Memory B cell (primary cell): ENCODE measurements around the gene CNTNAP2.

Source experiments
- ATAC-seq: fragments of 150-1000 bp; cut with Tn5 transposase; 2 replicates; pipeline ENCODE4 v1.10.0; 2021; ENCODE audit warnings: low read depth, mild to moderate bottlenecking, moderate library complexity
- DNase-seq, 2 donors: peaks; one replicate each; pipeline ENCODE4 v3.0.0; 2022; ENCODE audit warnings: low spot score in 2 of 2
- H3K27ac Mint-ChIP-seq: one replicate; pipeline ENCODE4 v1.8.0; 2022; ENCODE audit warnings: mild to moderate bottlenecking, moderate library complexity, mixed read lengths
- H3K27me3 Mint-ChIP-seq: one replicate; pipeline ENCODE4 v1.8.0; 2022; ENCODE audit warnings: mixed read lengths
- H3K36me3 Mint-ChIP-seq: one replicate; pipeline ENCODE4 v1.8.0; 2022; ENCODE audit warnings: mild to moderate bottlenecking, mixed read lengths
- H3K4me1 Mint-ChIP-seq: one replicate; pipeline ENCODE4 v1.8.0; 2022; ENCODE audit warnings: mixed read lengths
- H3K4me3 Mint-ChIP-seq: one replicate; pipeline ENCODE4 v1.8.0; 2022; ENCODE audit warnings: mild to moderate bottlenecking, moderate library complexity, mixed read lengths
- H3K9me3 Mint-ChIP-seq: one replicate; pipeline ENCODE4 v1.8.0; 2022; ENCODE audit warnings: mixed read lengths

Gene CNTNAP2

DNA sequence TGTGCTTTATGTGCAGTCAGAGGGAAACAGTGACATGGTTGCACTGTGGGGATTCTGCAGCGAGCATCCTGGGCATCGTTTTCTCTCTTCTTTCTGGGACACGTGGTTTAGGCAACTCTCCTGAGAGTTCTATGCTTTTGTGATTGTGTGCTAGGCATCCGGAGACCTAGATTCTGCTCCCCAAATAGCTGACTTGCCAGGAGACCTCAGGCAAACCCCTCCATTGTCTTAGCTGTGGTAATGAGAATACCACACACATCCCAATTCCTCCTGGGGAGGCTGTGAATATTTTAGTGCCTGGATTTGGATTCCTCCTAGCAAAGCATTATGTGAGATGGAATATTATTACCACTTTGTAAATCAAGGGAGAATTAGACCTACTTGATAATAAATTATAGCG is 1862.0 kb downstream of the CNTNAP2 start:
- Mint-ChIP-seq H3K9me3 (no peaks in the 10 kb centered on the region), H3K4me1 (no peaks in the 10 kb centered on the region), H3K36me3 (no peaks in the 10 kb centered on the region), H3K27me3 (no peaks in the 10 kb centered on the region), H3K4me3 (no peak overlapping the region), H3K27ac (no peak overlapping the region)
- no peak for ATAC-seq
- DNase-seq: no peak

DNA sequence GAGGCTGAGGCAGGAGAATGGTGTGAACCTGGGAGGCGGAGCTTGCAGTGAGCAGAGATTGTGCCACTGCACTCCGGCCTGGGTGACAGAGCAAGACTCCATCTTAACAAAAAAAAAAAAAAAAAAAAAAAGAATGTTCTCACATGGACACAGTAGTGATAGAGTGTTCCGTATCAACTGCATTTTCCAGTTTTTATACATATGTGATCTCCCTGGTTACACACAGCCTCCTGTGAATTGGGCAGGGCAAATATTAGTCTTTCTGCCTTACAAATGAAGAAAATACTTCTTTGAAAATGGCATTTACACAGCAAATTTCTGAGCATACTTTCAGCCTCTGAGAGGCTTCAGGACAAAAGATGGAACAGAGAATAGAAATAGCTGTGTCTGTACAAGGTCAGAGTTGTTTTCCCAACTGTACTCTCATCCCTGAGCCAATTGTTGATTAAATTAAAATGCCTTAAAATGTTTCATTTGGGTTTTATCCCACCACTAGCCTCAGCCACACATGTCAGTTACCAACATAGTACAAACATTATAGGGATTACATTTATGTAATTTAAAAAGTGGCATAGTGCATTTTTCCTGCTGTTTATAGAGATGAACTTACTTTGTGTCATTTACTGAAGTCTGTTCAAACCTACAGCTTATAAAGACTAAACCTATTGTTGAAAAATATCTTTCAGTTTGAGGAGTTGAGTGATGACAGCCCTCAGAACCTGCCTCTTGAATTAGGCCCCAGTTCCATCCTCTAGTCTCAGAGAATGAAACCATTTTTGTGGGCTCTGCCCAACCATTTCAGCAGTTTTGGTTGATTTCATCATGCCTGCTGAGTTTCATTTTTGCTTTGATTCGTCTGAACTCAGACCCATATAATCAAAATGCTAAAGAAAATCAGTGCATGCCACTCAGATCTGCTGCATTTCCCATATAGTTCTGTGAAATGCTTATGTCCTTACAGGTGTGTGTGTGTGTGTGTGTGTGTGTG is 1864.5 kb downstream of the CNTNAP2 start:
- H3K4me3 Mint-ChIP-seq: no peak overlapping the region
- H3K36me3 Mint-ChIP-seq: no peaks in the 10 kb centered on the region
- ATAC-seq (no peak), DNase-seq (no peak)
- no peaks in the 10 kb centered on the region for H3K27me3 Mint-ChIP-seq
- H3K4me1 Mint-ChIP-seq: no peaks in the 10 kb centered on the region
- H3K9me3 Mint-ChIP-seq: no peaks in the 10 kb centered on the region
- no peak overlapping the region for H3K27ac Mint-ChIP-seq

DNA sequence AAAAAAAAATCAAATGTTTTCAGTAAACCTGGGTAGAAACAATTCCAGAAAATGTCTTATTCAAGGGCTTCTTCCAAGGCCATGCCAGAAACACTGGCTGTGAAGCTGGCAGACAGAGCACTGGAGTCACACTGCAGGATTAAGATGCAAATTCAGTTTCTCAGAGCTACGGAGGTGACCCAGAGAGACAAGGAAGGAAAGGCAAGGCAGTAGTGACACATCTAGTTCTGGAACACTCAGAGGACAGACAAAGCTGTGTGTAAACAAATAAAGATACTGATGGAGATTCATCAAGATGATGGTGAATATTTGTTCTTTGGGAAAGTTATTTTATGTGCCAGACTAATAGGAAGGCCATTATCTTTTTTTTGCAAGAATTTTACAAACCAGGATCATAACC is 1865.7 kb downstream of the CNTNAP2 start:
- no peaks in the 10 kb centered on the region for H3K27me3 Mint-ChIP-seq

DNA sequence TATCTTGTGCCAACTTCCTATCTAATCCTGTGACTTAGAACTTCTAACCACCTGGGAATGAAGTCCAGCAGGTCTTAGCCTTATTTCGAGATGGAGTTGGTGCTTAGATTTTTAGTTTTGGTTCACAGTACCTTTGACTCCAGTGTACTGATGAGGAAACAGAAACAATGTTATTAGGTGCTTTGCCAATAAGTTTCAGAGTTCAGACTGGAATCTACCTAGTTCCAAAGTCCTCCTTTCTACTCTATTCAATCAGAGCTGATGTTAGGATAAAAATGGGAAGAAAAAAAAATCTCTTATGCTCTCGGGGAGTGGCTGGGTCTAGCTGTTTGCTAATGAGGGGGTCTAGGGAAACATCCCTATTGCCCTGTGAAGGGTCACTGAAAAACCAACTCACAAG is 1867.7 kb downstream of the CNTNAP2 start:
- Mint-ChIP-seq H3K27me3 (no peaks in the 10 kb centered on the region), H3K36me3 (no peaks in the 10 kb centered on the region), H3K4me3 (no peak overlapping the region), H3K27ac (no peak overlapping the region), H3K4me1 (no peaks in the 10 kb centered on the region), H3K9me3 (no peaks in the 10 kb centered on the region)
- ATAC-seq (no peak), DNase-seq (no peak)

More for the DNA sequence above, 1865.7 kb downstream of the CNTNAP2 start:
- no peaks in the 10 kb centered on the region for H3K36me3 Mint-ChIP-seq
- H3K4me1 Mint-ChIP-seq: no peaks in the 10 kb centered on the region
- ATAC-seq: no peak
- H3K27ac Mint-ChIP-seq: no peak overlapping the region
- H3K9me3 Mint-ChIP-seq: no peaks in the 10 kb centered on the region
- no peak overlapping the region for H3K4me3 Mint-ChIP-seq
- no peak for DNase-seq

DNA sequence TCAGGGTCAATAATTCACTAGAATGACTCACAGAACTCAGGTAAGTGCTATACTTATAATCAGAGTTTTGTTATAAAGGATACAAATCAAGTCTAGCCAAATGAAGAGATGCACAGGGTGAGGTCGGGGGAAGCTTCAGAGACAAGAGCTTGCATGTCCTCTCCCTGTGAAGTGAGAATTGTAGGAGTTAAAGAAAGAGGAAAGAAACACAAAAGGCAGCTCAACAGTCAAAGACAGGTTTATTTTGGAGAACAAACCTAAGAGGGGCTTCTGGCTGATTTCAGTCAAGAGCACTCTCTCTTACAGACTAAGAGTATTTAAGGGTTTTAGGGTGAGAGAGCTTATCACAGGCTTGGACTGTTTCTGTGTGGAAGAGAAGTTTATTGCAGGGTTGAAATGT is 1873.5 kb downstream of the CNTNAP2 start:
- no peaks in the 10 kb centered on the region for H3K9me3 Mint-ChIP-seq
- H3K27ac Mint-ChIP-seq: no peak overlapping the region
- H3K36me3 Mint-ChIP-seq: no peaks in the 10 kb centered on the region
- no peak overlapping the region for H3K4me3 Mint-ChIP-seq
- no peak for ATAC-seq
- no peaks in the 10 kb centered on the region for H3K4me1 Mint-ChIP-seq
- no peaks in the 10 kb centered on the region for H3K27me3 Mint-ChIP-seq
- DNase-seq: no peak

DNA sequence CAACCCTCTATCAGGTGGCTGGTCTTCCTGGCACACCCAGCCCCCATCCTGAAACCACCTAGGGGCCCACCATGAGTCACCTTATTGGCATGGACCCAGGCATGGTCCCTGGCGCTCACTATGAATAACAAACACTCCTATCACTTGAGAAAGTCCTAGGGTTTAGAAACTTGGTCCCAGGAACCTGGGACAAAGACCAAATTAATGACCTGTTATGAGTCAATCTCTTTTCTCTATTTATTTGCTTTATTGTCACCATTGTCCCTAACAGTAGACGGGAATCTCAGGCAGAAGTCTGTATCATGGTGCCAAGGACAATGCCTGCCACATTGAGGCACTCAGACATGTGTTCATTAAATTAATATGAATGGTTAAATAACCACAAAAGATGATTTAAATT is 1874.3 kb downstream of the CNTNAP2 start:
- ATAC-seq (no peak), DNase-seq (no peak)
- H3K27ac Mint-ChIP-seq: no peak overlapping the region
- H3K27me3 Mint-ChIP-seq: no peaks in the 10 kb centered on the region
- no peaks in the 10 kb centered on the region for H3K36me3 Mint-ChIP-seq
- no peak overlapping the region for H3K4me3 Mint-ChIP-seq
- H3K9me3 Mint-ChIP-seq: no peaks in the 10 kb centered on the region
- no peaks in the 10 kb centered on the region for H3K4me1 Mint-ChIP-seq

DNA sequence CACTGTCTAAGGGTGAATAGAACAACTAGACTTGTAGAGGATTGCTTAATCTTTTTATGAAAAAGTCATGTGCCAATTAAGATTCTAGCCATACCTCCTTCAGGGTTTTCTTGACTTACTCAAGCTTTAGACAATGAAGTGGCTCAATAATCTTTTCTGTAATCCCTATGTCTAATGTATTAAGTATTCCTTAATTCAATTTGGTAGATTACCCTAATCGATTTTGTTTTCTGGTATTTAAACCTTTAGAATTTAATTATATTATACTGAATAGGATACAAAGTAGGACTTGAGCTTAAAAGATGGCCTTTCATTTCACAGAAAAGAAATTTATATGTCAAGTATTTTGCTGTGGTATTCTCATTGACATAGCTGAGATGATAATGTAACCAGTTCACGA is 1876.1 kb downstream of the CNTNAP2 start:
- Mint-ChIP-seq H3K27ac (no peak overlapping the region), H3K4me1 (no peaks in the 10 kb centered on the region), H3K36me3 (no peaks in the 10 kb centered on the region), H3K4me3 (no peak overlapping the region), H3K9me3 (no peaks in the 10 kb centered on the region), H3K27me3 (no peaks in the 10 kb centered on the region)
- ATAC-seq (no peak), DNase-seq (no peak)

DNA sequence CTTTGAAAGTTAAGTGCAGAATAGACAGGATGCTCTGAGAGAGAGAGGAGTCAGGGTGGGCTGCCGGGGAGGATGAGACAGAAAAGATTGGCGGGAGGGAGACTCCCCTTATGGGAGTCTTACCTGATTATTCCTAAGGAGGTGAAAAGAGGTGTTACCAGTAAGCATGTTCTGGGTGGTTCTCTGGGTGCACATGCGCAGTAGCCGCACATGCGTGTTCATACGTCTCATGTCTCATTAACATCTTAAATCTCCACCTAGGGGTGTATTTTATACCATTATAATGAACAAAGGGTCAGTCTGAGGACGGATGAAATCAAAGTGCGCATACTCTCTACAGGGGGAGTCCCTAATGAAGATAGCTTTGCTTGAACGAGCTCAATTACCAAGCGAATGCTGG is 1881.0 kb downstream of the CNTNAP2 start:
- Mint-ChIP-seq H3K27ac (no peak overlapping the region), H3K4me1 (no peaks in the 10 kb centered on the region), H3K36me3 (no peaks in the 10 kb centered on the region), H3K9me3 (no peaks in the 10 kb centered on the region), H3K27me3 (no peaks in the 10 kb centered on the region), H3K4me3 (no peak overlapping the region)
- DNase-seq (no peak), ATAC-seq (no peak)

DNA sequence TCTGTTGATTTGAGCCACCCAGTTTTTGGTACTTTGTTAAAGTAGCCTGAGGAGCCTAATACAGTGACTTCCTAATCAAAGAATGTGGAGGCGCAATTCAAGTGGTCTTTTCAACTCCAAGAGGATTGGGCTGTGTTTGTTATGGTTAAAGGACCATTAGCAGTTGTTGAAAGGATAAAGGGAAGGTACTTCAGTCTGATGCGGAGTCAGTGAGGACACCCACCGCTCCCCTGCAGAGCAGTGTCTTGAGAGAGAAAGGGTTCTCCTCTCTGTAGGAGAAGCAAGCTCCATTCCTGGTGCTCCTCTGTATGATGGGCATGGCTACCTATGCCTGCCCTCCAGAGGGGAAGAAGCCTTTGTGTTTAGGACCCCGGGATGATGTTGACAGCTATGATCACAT is 1883.4 kb downstream of the CNTNAP2 start:
- Mint-ChIP-seq H3K27ac (no peak overlapping the region), H3K27me3 (no peaks in the 10 kb centered on the region), H3K9me3 (no peaks in the 10 kb centered on the region), H3K4me3 (no peak overlapping the region), H3K4me1 (no peaks in the 10 kb centered on the region), H3K36me3 (no peaks in the 10 kb centered on the region)
- DNase-seq (no peak), ATAC-seq (no peak)

DNA sequence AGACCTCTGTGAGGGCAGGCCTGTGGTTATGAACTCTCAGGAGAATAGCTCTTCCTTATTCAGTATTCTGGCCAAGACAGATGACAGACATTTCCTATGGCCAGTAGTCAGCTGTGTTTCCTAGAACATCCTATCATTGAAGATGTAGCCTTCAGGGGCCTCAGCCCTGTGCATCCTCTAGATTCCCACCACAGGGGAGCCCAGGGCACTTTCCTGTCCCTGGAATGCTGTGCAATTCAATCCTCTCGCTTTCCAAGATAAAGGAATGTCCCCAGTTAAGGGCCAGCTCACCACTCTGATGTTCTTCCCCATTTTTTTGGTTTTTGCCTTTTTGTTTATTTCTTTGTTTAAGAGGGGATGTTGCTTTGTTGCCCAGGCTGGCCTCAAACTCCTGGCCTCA is 1895.2 kb downstream of the CNTNAP2 start:
- ATAC-seq (no peak), DNase-seq (no peak)
- Mint-ChIP-seq H3K4me1 (no peaks in the 10 kb centered on the region), H3K9me3 (no peaks in the 10 kb centered on the region), H3K27ac (no peak overlapping the region), H3K4me3 (no peak overlapping the region), H3K27me3 (peaks cover 4% of the 10 kb centered on the region), H3K36me3 (no peaks in the 10 kb centered on the region)

DNA sequence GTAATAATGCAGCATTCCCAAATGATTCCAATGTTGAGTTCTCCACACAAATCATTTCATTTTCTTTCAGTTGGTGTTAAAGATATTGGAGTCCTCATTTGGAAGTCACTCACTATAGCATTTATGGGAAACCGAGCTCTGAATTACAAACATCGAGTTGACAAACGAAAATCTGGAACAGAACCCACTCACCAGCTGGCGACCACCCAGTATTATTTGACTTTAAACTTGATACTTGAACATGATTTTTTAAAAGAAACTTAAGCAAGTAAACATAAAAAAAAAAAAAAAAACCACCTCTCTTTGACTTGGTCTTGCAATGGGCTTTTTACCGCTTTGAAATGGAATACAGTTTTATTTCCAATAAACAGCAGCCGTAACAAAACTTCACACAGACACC is 1897.4 kb downstream of the CNTNAP2 start:
- DNase-seq (no peak), ATAC-seq (no peak)
- Mint-ChIP-seq H3K27me3 (no peaks in the 10 kb centered on the region), H3K36me3 (no peaks in the 10 kb centered on the region), H3K27ac (no peak overlapping the region), H3K4me1 (no peaks in the 10 kb centered on the region), H3K9me3 (no peaks in the 10 kb centered on the region), H3K4me3 (no peak overlapping the region)

DNA sequence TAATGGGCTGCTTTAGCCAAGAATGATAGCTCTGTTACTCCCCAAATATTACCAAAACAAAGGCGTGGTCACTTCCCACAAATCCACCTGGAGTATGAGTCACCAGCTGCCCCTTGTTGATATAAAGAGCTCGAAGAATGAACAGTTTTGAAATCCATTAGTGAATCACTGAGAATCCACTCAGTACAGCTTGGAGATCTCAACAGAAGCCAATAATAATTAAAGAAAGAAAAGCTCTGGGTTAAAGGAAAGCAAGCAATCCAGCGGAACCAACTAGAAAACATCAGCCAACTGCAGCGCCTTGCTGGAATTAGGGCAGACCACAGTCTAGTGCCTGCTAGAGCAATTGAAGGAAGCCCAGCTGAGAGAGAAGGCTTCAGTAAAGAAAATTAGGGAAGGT is 1897.9 kb downstream of the CNTNAP2 start:
- no peaks in the 10 kb centered on the region for H3K4me1 Mint-ChIP-seq
- no peaks in the 10 kb centered on the region for H3K36me3 Mint-ChIP-seq
- ATAC-seq (no peak), DNase-seq (no peak)
- no peaks in the 10 kb centered on the region for H3K9me3 Mint-ChIP-seq
- H3K27ac Mint-ChIP-seq: no peak overlapping the region
- no peak overlapping the region for H3K4me3 Mint-ChIP-seq
- no peaks in the 10 kb centered on the region for H3K27me3 Mint-ChIP-seq

DNA sequence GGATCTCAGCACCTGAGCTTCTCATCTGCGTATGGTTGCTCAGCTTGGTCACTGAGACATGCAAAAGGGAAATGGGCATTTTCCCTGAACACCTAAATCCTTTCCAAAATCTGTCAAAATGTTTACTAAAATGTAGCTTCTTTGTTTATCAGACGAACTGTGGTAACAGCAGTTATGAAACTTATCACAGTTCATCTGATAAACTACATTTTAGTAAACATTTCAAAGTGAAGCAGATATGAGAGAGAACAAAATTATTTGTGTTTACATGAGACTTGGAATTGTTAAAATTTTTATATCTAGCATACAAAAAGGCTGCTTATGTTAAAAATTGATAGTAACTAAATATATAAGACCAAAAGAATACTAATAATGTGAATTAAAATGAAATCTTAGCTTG is 1900.5 kb downstream of the CNTNAP2 start:
- H3K36me3 Mint-ChIP-seq: no peaks in the 10 kb centered on the region
- DNase-seq (no peak), ATAC-seq (no peak)
- H3K4me1 Mint-ChIP-seq: no peaks in the 10 kb centered on the region
- no peaks in the 10 kb centered on the region for H3K27me3 Mint-ChIP-seq
- no peaks in the 10 kb centered on the region for H3K9me3 Mint-ChIP-seq
- H3K4me3 Mint-ChIP-seq: no peak overlapping the region
- no peak overlapping the region for H3K27ac Mint-ChIP-seq

DNA sequence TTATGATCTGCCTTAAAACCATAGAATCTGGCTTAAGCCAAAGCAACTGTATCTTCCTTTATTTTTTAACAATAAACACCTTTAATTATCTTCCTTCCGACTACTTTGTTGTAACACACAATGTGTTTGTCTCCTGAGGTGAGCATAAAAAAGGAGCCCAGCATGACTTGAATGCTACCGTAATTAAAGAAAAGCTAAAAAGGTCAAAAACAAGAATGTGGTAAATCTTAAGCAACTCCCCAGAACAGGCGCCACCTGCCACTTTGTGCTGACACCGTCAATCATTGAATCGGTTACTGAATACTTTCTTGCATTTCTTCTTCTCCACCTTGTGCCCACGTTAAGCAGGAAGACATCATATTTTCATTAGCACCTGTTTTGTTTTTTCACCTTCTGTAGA is 1904.1 kb downstream of the CNTNAP2 start:
- Mint-ChIP-seq H3K27me3 (no peaks in the 10 kb centered on the region), H3K36me3 (no peaks in the 10 kb centered on the region), H3K4me3 (no peak overlapping the region), H3K4me1 (no peaks in the 10 kb centered on the region), H3K9me3 (peaks cover 3% of the 10 kb centered on the region), H3K27ac (no peak overlapping the region)
- DNase-seq (no peak), ATAC-seq (no peak)

DNA sequence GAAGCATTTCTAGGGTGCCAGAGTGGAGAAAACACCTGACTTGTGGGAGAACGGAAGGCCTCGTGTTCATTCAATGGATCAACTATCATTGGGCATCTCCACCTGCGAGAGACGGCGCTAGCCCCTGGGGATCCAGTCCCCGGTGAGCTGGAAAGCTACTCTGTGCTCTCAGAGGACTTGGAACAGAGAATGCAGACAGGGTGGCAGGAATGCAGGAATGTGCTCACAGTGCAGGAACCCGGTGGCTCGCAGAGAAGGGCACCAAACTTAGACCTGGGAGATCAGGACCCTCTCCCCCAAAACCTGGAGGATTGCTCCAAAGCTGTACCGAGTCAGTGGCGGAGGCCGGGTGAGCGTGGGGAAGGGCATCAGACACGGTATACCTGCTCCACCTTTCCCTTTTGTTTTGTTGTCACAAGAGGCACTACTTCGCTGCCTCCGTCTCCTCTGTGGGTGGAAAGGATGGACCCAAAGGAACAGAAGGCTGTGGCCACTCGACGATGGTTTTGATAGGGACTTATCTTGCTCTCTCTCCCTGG is 1905.0 kb downstream of the CNTNAP2 start:
- H3K9me3 Mint-ChIP-seq: peaks cover 3% of the 10 kb centered on the region
- H3K27ac Mint-ChIP-seq: no peak overlapping the region
- no peaks in the 10 kb centered on the region for H3K4me1 Mint-ChIP-seq
- no peaks in the 10 kb centered on the region for H3K36me3 Mint-ChIP-seq
- H3K27me3 Mint-ChIP-seq: no peaks in the 10 kb centered on the region
- H3K4me3 Mint-ChIP-seq: no peak overlapping the region
- no peak for DNase-seq
- ATAC-seq: no peak
